Measurements from ENCODE around the gene SCYL3. TPM values are rescaled to one million over a fixed set of nuclear protein-coding genes. Genes with fewer than 3 reads are reported as not detected.

Gene SCYL3
- polyA plus RNA-seq, 1 of the 3 experiments (the other 2 are of a cell fraction), result 5.9 TPM

DNA sequence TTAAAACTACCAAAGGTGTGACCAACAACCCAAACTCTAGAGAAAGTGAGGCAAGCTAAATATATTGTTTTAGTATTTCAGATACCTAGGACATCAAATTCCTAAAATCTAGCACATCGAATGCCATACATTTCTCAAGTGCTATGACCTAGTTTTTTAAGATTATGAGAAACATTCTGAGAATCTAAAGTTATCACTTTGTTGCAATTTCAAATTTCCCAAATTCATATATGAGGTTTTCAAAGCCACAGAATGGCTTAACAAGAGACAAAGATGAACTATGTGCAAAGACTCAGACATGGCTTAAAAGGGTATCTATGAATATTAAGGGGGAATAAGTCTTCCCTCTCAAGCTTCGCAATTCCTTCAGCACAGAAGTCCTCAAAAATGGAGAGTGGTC, 6.8 kb downstream of the SCYL3 start:
- CTCF ChIA-PET, result interaction anchor here (0.9 kb wide), 1 partner anchor 1043 kb away, joined by 3 read pairs; no protein-coding TSS in a partner anchor
- Histone ChIP-seq H3K4me1 (ENCODE audit: control insufficient read depth in 1 of 2, insufficient read depth in 2 of 2, low read depth in 1 of 2, low read length in 1 of 2) (peaks cover 8 to 28% of the 10 kb centered on the region in 2 experiments; a peak in 3 of 4 replicates), H3K9me3 (no peaks in the 10 kb centered on the region), H3K36me3 (replicated peaks in 1 of 2; ENCODE audit: control insufficient read depth in 1 of 2, insufficient read depth in 2 of 2, low read length in 1 of 2) (peaks cover 43 to 46% of the 10 kb centered on the region in 2 experiments), H3K9ac (no peak overlapping the region), H3K27ac (ENCODE audit: low read depth in 2 of 2, low read length in 1 of 2) (no peak overlapping the region), H3K4me2 (no peak overlapping the region), H2AFZ (ENCODE audit: low read depth) (no peak overlapping the region), H3K9me2 (no peaks in the 10 kb centered on the region), H3K79me2 (ENCODE audit: insufficient read depth) (peaks cover 74% of the 10 kb centered on the region), H3F3A (replicated peaks; ENCODE audit: insufficient read depth) (peaks cover 6% of the 10 kb centered on the region), H3K27me3 (ENCODE audit: insufficient read depth) (no peaks in the 10 kb centered on the region), H3K4me3 (ENCODE audit: low read depth in 2 of 2, low read length in 1 of 2) (no peak overlapping the region), H4K20me1 (ENCODE audit: insufficient read depth) (peaks cover 4% of the 10 kb centered on the region; the same call in 1 of the 2 replicates)
- 96% methylated on average over 2 of the region's 2 CpGs for WGBS (ENCODE audit: low lambda C conversion rate)
- TF ChIP-seq MXI1 (IDR thresholded peaks at IDR 0.05; ENCODE audit: low read depth, low read length), result no peak
- no peak for DNase-seq
- POLR2A ChIA-PET, result no interaction called here

DNA sequence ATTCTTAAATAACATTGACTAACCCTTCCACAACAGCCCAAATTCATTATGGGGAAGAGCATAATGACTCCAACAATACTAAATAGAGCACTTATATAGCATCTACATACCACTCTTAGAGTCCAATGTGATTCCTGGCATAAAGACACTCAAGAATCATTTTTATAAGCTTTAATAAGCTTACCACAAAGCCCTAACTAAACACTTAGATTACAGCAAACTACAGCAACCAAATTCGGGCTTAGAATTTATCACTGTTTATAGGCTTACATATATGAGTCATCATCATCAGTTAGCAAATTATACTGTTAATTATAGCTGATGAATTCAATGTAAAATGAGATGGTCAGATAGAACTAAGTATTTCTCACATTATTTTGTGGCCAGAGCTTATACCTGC, 7.3 kb downstream of the SCYL3 start:
- Histone ChIP-seq H3K36me3 (replicated peaks in 1 of 2; ENCODE audit: control insufficient read depth in 1 of 2, insufficient read depth in 2 of 2, low read length in 1 of 2) (peaks cover 43 to 46% of the 10 kb centered on the region in 2 experiments), H3K4me2 (no peak overlapping the region), H3K27ac (ENCODE audit: low read depth in 2 of 2, low read length in 1 of 2) (no peak overlapping the region), H3K27me3 (ENCODE audit: insufficient read depth) (no peaks in the 10 kb centered on the region), H3K4me1 (ENCODE audit: control insufficient read depth in 1 of 2, insufficient read depth in 2 of 2, low read depth in 1 of 2, low read length in 1 of 2) (peaks cover 4 to 23% of the 10 kb centered on the region in 2 experiments; a peak in 3 of 4 replicates), H3K9me3 (no peaks in the 10 kb centered on the region), H2AFZ (ENCODE audit: low read depth) (no peak overlapping the region), H4K20me1 (ENCODE audit: insufficient read depth) (peaks cover 4% of the 10 kb centered on the region; the same call in 1 of the 2 replicates), H3K9ac (no peak overlapping the region), H3K79me2 (ENCODE audit: insufficient read depth) (peaks cover 73% of the 10 kb centered on the region), H3K4me3 (ENCODE audit: low read depth in 2 of 2, low read length in 1 of 2) (no peak overlapping the region), H3K9me2 (no peaks in the 10 kb centered on the region), H3F3A (replicated peaks; ENCODE audit: insufficient read depth) (peaks cover 6% of the 10 kb centered on the region)
- POLR2A ChIA-PET, result no interaction called here
- 96% methylated on average over 1 of the region's 1 CpG for WGBS (ENCODE audit: low lambda C conversion rate)
- CTCF ChIA-PET, result interaction anchor here (0.9 kb wide), 1 partner anchor 1043 kb away, joined by 3 read pairs; no protein-coding TSS in a partner anchor
- no peak for DNase-seq
- TF ChIP-seq FOXM1 (IDR thresholded peaks at IDR 0.05; ENCODE audit: low read depth) (no peak), IRF3 (IDR thresholded peaks at IDR 0.05; ENCODE audit: low read depth, low read length) (no peak), MXI1 (IDR thresholded peaks at IDR 0.05; ENCODE audit: low read depth, low read length) (no peak), FOXJ3 (CRISPR knock-in tag; IDR thresholded peaks at IDR 0.05) (no peak)

DNA sequence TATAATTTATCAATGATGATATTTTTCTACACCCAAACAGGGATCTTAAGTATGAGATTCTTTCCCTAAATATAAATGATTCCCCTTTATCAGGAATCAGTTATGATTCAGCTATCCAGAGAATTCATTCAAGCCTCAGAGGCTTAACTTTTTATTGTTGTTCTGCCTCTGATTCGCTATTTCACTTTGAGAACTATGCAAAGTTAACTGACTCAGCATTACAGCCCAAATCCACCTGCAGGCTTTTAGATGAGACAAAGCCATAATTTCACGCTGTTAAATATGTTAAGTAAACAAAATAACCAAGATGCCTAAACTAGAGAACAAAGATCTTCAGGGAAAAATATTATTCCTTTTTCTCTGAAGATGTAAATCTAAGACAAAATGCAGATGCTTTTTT, 8.5 kb downstream of the SCYL3 start:
- Histone ChIP-seq H3K4me1 (ENCODE audit: control insufficient read depth in 1 of 2, insufficient read depth in 2 of 2, low read depth in 1 of 2, low read length in 1 of 2) (peaks cover 4 to 14% of the 10 kb centered on the region in 2 experiments; a peak in 3 of 4 replicates), H3K9me2 (no peaks in the 10 kb centered on the region), H3K9ac (no peak overlapping the region), H3K27me3 (ENCODE audit: insufficient read depth) (no peaks in the 10 kb centered on the region), H3K79me2 (ENCODE audit: insufficient read depth) (peaks cover 72% of the 10 kb centered on the region), H3K27ac (ENCODE audit: low read depth in 2 of 2, low read length in 1 of 2) (peak overlapping the region in 1 of 2 experiments; percentile 34; a peak in 1 of 4 replicates), H4K20me1 (ENCODE audit: insufficient read depth) (peaks cover 4% of the 10 kb centered on the region; the same call in 1 of the 2 replicates), H3K9me3 (no peaks in the 10 kb centered on the region), H3K4me3 (ENCODE audit: low read depth in 2 of 2, low read length in 1 of 2) (no peak overlapping the region), H3K4me2 (no peak overlapping the region), H2AFZ (ENCODE audit: low read depth) (no peak overlapping the region), H3F3A (replicated peaks; ENCODE audit: insufficient read depth) (peaks cover 7% of the 10 kb centered on the region), H3K36me3 (replicated peaks in 1 of 2; ENCODE audit: control insufficient read depth in 1 of 2, insufficient read depth in 2 of 2, low read length in 1 of 2) (peaks cover 43 to 50% of the 10 kb centered on the region in 2 experiments)
- POLR2A ChIA-PET, result interaction anchor here (0.7 kb wide), 1 partner anchor 9 kb away, joined by 3 read pairs; no protein-coding TSS in a partner anchor
- 90% methylated on average over 2 of the region's 2 CpGs for WGBS (ENCODE audit: low lambda C conversion rate)
- TF ChIP-seq CHD2 (IDR thresholded peaks at IDR 0.05; ENCODE audit: low read length, partially characterized antibody), result no peak
- no peak for TF ChIP-seq EZH2phosphoT487 (IDR thresholded peaks at IDR 0.05; ENCODE audit: borderline replicate concordance, low read depth)
- TF ChIP-seq FOXJ3 (CRISPR knock-in tag; IDR thresholded peaks at IDR 0.05), result no peak
- no peak for TF ChIP-seq IRF3 (IDR thresholded peaks at IDR 0.05; ENCODE audit: low read depth, low read length)
- TF ChIP-seq, protein P1, sequence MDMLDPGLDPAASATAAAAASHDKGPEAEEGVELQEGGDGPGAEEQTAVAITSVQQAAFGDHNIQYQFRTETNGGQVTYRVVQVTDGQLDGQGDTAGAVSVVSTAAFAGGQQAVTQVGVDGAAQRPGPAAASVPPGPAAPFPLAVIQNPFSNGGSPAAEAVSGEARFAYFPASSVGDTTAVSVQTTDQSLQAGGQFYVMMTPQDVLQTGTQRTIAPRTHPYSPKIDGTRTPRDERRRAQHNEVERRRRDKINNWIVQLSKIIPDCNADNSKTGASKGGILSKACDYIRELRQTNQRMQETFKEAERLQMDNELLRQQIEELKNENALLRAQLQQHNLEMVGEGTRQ (IDR thresholded peaks at IDR 0.05; ENCODE audit: borderline replicate concordance, low read depth, low read length), result no peak
- TF ChIP-seq, protein P2, sequence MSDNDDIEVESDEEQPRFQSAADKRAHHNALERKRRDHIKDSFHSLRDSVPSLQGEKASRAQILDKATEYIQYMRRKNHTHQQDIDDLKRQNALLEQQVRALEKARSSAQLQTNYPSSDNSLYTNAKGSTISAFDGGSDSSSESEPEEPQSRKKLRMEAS (IDR thresholded peaks at IDR 0.05; ENCODE audit: low read depth), result no peak
- TF ChIP-seq GATA2 (CRISPR knock-in tag; IDR thresholded peaks at IDR 0.05), result no peak
- no peak for TF ChIP-seq NRF1 (IDR thresholded peaks at IDR 0.05; ENCODE audit: low read depth, low read length)
- TF ChIP-seq, protein P3, sequence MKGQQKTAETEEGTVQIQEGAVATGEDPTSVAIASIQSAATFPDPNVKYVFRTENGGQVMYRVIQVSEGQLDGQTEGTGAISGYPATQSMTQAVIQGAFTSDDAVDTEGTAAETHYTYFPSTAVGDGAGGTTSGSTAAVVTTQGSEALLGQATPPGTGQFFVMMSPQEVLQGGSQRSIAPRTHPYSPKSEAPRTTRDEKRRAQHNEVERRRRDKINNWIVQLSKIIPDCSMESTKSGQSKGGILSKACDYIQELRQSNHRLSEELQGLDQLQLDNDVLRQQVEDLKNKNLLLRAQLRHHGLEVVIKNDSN (IDR thresholded peaks at IDR 0.05; ENCODE audit: borderline replicate concordance, low read depth), result no peak
- TF ChIP-seq TCF12 (IDR thresholded peaks at IDR 0.05), result no peak; the same call in 1 of the 2 replicates
- CTCF ChIA-PET, result no interaction called here
- DNase-seq, result no peak

Data from SK-N-SH (cell line).